ENCODE data around the gene TCF7L2. TPM values are rescaled to one million over a fixed set of nuclear protein-coding genes. Genes with fewer than 3 reads are reported as not detected.

The TCF7L2 gene
- total RNA-seq, 1 donor from 2014 or later: 76.4 TPM

GRCh38 chr10:112956631-112957350 lies 6.7 kb downstream of the TCF7L2 start:
- Mint-ChIP-seq H3K4me1 (peaks cover 81% of the 10 kb centered on the region), H3K27me3 (ENCODE audit: low read depth) (no peaks in the 10 kb centered on the region), H3K4me3 (peak overlapping the region; percentile 64), H3K27ac (peak overlapping the region; percentile 88), H3K36me3 (peaks cover 9% of the 10 kb centered on the region), H3K9me3 (no peaks in the 10 kb centered on the region)
- no peak for DNase-seq (ENCODE audit: low spot score in 2 of 2, unreplicated experiment in 2 of 2)
- no peak for TF ChIP-seq CTCF (IDR thresholded peaks at IDR 0.05; ENCODE audit: unreplicated experiment)

- no peak for DNase-seq (ENCODE audit: low spot score in 2 of 2, unreplicated experiment in 2 of 2)
- Mint-ChIP-seq H3K36me3 (peaks cover 9% of the 10 kb centered on the region), H3K4me3 (peak overlapping the region; percentile 27), H3K9me3 (no peaks in the 10 kb centered on the region), H3K4me1 (peaks cover 87% of the 10 kb centered on the region), H3K27me3 (ENCODE audit: low read depth) (no peaks in the 10 kb centered on the region), H3K27ac (peak overlapping the region; percentile 84)
- TF ChIP-seq CTCF (IDR thresholded peaks at IDR 0.05; ENCODE audit: unreplicated experiment): no peak
Measured at GRCh38 chr10:112957640-112958092, 7.6 kb downstream of the TCF7L2 start.

- H3K4me1 Mint-ChIP-seq: peaks cover 84% of the 10 kb centered on the region
- no peak for DNase-seq (ENCODE audit: low spot score in 2 of 2, unreplicated experiment in 2 of 2)
- peak overlapping the region; percentile 84 for H3K27ac Mint-ChIP-seq
- no peaks in the 10 kb centered on the region for H3K9me3 Mint-ChIP-seq
- H3K27me3 Mint-ChIP-seq (ENCODE audit: low read depth): no peaks in the 10 kb centered on the region
- peaks cover 9% of the 10 kb centered on the region for H3K36me3 Mint-ChIP-seq
- no peak for TF ChIP-seq CTCF (IDR thresholded peaks at IDR 0.05; ENCODE audit: unreplicated experiment)
- peak overlapping the region; percentile 0 for H3K4me3 Mint-ChIP-seq
Measured at GRCh38 chr10:112958275-112958995, 8.4 kb downstream of the TCF7L2 start.

GRCh38 chr10:112959207-112959838 lies 9.3 kb downstream of the TCF7L2 start:
- Mint-ChIP-seq H3K27ac (peak overlapping the region; percentile 84), H3K36me3 (peaks cover 9% of the 10 kb centered on the region), H3K27me3 (ENCODE audit: low read depth) (no peaks in the 10 kb centered on the region), H3K9me3 (no peaks in the 10 kb centered on the region), H3K4me1 (peaks cover 85% of the 10 kb centered on the region), H3K4me3 (no peak overlapping the region)
- no peak for DNase-seq (ENCODE audit: low spot score in 2 of 2, unreplicated experiment in 2 of 2)
- no peak for TF ChIP-seq CTCF (IDR thresholded peaks at IDR 0.05; ENCODE audit: unreplicated experiment)

- Mint-ChIP-seq H3K27ac (peak overlapping the region; percentile 72), H3K27me3 (ENCODE audit: low read depth) (no peaks in the 10 kb centered on the region), H3K9me3 (no peaks in the 10 kb centered on the region), H3K4me3 (no peak overlapping the region), H3K4me1 (peaks cover 83% of the 10 kb centered on the region), H3K36me3 (peaks cover 9% of the 10 kb centered on the region)
- TF ChIP-seq CTCF (IDR thresholded peaks at IDR 0.05; ENCODE audit: unreplicated experiment): no peak
- DNase-seq (ENCODE audit: low spot score in 2 of 2, unreplicated experiment in 2 of 2): no peak
Measured at GRCh38 chr10:112960151-112960681, 10.2 kb downstream of the TCF7L2 start.

Data from mesothelial cell of epicardium (in vitro differentiated cells).